Adrenal gland (tissue), 5 donors: ENCODE data around the gene CAPN6.

Experiments used
- POLR2A ChIP-seq, 2 donors: fragments of 450-650 bp; IDR thresholded peaks; one replicate each; pipeline ENCODE4 v1.6.1; 2017; ENCODE audit warnings: antibody characterized with exemption in 2 of 2, mild to moderate bottlenecking in 2 of 2, moderate library complexity in 1 of 2
- TF ChIP-seq, protein P1 (sequence below), 6 experiments: fragments of 450-650 bp in 4 of 6; fragments of 200-600 bp in 2 of 6; sonication (generic) in 1 of 6; IDR thresholded peaks; 1 replicate in 5 of 6; 2 replicates in 1 of 6; pipeline versions ENCODE4 v1.5.1 to v1.8.0; 2016 to 2021; ENCODE audit warnings: antibody characterized with exemption in 6 of 6, mild to moderate bottlenecking in 2 of 6, moderate library complexity in 1 of 6
- donor health status: DM: no; HTN: no; CAD: no.

DNA sequence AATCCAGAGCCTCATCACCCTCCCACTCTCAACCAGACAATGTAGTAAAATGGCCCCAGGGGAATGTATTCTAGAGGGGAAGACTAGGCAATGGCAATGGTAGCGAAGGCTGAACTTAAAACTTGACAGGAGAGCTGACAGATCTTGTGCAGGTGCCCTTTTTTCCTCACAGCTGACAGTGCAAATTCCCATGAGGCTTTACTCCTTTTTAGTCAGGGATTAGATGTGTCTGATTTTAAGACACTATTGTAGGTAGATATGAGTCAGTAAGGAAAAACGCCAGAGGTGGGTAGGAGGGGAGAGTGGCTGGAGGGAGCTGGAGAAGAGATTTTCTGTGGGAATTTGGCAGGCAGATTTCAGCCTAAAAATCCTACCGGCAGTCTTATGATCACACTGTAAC lies 10.7 kb downstream of the CAPN6 start:
- TF ChIP-seq, protein P1, sequence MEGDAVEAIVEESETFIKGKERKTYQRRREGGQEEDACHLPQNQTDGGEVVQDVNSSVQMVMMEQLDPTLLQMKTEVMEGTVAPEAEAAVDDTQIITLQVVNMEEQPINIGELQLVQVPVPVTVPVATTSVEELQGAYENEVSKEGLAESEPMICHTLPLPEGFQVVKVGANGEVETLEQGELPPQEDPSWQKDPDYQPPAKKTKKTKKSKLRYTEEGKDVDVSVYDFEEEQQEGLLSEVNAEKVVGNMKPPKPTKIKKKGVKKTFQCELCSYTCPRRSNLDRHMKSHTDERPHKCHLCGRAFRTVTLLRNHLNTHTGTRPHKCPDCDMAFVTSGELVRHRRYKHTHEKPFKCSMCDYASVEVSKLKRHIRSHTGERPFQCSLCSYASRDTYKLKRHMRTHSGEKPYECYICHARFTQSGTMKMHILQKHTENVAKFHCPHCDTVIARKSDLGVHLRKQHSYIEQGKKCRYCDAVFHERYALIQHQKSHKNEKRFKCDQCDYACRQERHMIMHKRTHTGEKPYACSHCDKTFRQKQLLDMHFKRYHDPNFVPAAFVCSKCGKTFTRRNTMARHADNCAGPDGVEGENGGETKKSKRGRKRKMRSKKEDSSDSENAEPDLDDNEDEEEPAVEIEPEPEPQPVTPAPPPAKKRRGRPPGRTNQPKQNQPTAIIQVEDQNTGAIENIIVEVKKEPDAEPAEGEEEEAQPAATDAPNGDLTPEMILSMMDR (IDR thresholded peaks at IDR 0.05) = no peak
- no peak for TF ChIP-seq POLR2A (IDR thresholded peaks at IDR 0.05)
